Fibroblast of lung (primary cell): ENCODE data around the gene PARP3.

Experiments
- CTCF ChIP-seq, 2 donors: IDR thresholded peaks in 1 of 2; conservative IDR thresholded peaks in 1 of 2; 1 replicate in 1 of 2; 2 replicates in 1 of 2; pipeline ENCODE4 v1.5.1; 2011 to 2012; ENCODE audit warnings: low read length in 2 of 2, control low read depth in 1 of 2, inconsistent platforms in 1 of 2, low read depth in 1 of 2, mild to moderate bottlenecking in 1 of 2
- EZH2 ChIP-seq: IDR thresholded peaks from 2 replicates; pipeline ENCODE4 v1.5.1; 2012; ENCODE audit warnings: low read length, control low read depth, mild to moderate bottlenecking; ENCODE audit errors: missing control alignments

GRCh38 chr3:51975852-51976549 is 33.8 kb downstream of the PARP3 start:
- peak; percentile 9 to 17 for TF ChIP-seq CTCF (conservative IDR thresholded peaks at IDR 0.05 in 1 of 2, IDR thresholded peaks at IDR 0.05 in 1 of 2; ENCODE audit: low read depth in 1 of 2, low read length in 2 of 2)
- TF ChIP-seq EZH2: no peak
